H9 (cell line): ENCODE data around the gene CHCHD6. TPM values are rescaled to one million over a fixed set of nuclear protein-coding genes. Genes with fewer than 3 reads are reported as not detected.

ENCODE experiments used
- DNase-seq: peaks from one replicate; pipeline ENCODE4 v3.0.0-alpha.2; 2017
- H2AFZ ChIP-seq: one replicate; pipeline ENCODE4 v1.6.1; 2013; ENCODE audit warnings: mild to moderate bottlenecking, low read length, control low read depth, moderate library complexity
- H2AK5ac ChIP-seq: 2 replicates; pipeline ENCODE4 v1.6.1; 2013; ENCODE audit warnings: low read length, control low read depth, mixed read lengths; ENCODE audit not compliant: insufficient read length
- H2BK120ac ChIP-seq: one replicate; pipeline ENCODE4 v1.6.1; 2013; ENCODE audit warnings: low read depth, mild to moderate bottlenecking, low read length, control low read depth, inconsistent platforms; ENCODE audit not compliant: poor library complexity, severe bottlenecking
- H2BK12ac ChIP-seq: 2 replicates; pipeline ENCODE4 v1.6.1; 2013; ENCODE audit warnings: low read length, control low read depth, mixed read lengths, low read depth; ENCODE audit not compliant: insufficient read length
- H2BK15ac ChIP-seq: 2 replicates; pipeline ENCODE4 v1.6.1; 2013; ENCODE audit warnings: low read depth, low read length, control low read depth
- H2BK20ac ChIP-seq: one replicate; pipeline ENCODE4 v1.6.1; 2013; ENCODE audit warnings: low read depth, mild to moderate bottlenecking, low read length, control low read depth, inconsistent platforms; ENCODE audit not compliant: poor library complexity, severe bottlenecking
- H2BK5ac ChIP-seq: 2 replicates; pipeline ENCODE4 v1.6.1; 2013; ENCODE audit warnings: low read length, control low read depth, mixed read lengths; ENCODE audit not compliant: insufficient read length
- H3K14ac ChIP-seq: 2 replicates; pipeline ENCODE4 v1.6.1; 2013; ENCODE audit warnings: low read length, control low read depth; ENCODE audit not compliant: insufficient read depth
- H3K18ac ChIP-seq: 2 replicates; pipeline ENCODE4 v1.6.1; 2013; ENCODE audit warnings: low read depth, mild to moderate bottlenecking, mixed read lengths, low read length, control low read depth; ENCODE audit not compliant: insufficient read length
- H3K23ac ChIP-seq: 2 replicates; pipeline ENCODE4 v1.6.1; 2013; ENCODE audit warnings: low read length, control low read depth, mixed read lengths, low read depth; ENCODE audit not compliant: insufficient read length
- H3K23me2 ChIP-seq: 2 replicates; pipeline ENCODE4 v1.6.1; 2013; ENCODE audit warnings: low read depth, mild to moderate bottlenecking, mixed read lengths, low read length, control low read depth; ENCODE audit not compliant: insufficient read length, poor library complexity, severe bottlenecking
- H3K27ac ChIP-seq: 2 replicates; pipeline ENCODE4 v1.5.1; 2013; ENCODE audit warnings: low read length, control low read depth, mixed read lengths, low read depth; ENCODE audit not compliant: insufficient read length
- H3K27me3 ChIP-seq: 2 replicates; pipeline ENCODE4 v1.6.1; 2013; ENCODE audit warnings: low read length, control low read depth, inconsistent platforms; ENCODE audit not compliant: insufficient read depth
- H3K4ac ChIP-seq: 2 replicates; pipeline ENCODE4 v1.6.1; 2013; ENCODE audit warnings: low read depth, mild to moderate bottlenecking, control low read depth, inconsistent platforms, low read length, moderate library complexity
- H3K4me1 ChIP-seq: 2 replicates; pipeline ENCODE4 v1.6.1; 2013; ENCODE audit warnings: low read length, control low read depth, inconsistent platforms; ENCODE audit not compliant: insufficient read depth
- H3K4me2 ChIP-seq: 2 replicates; pipeline ENCODE4 v1.6.1; 2013; ENCODE audit warnings: low read length, control low read depth, mixed read lengths; ENCODE audit not compliant: insufficient read length, insufficient read depth
- H3K56ac ChIP-seq: 2 replicates; pipeline ENCODE4 v1.6.1; 2013; ENCODE audit warnings: low read depth, mild to moderate bottlenecking, mixed read lengths, low read length, control low read depth; ENCODE audit not compliant: insufficient read length
- H3K79me1 ChIP-seq: 2 replicates; pipeline ENCODE4 v1.6.1; 2013; ENCODE audit warnings: low read depth, mild to moderate bottlenecking, moderate library complexity, low read length, control low read depth, inconsistent platforms; ENCODE audit not compliant: insufficient read depth, poor library complexity, severe bottlenecking
- H3K79me2 ChIP-seq: 2 replicates; pipeline ENCODE4 v1.6.1; 2013; ENCODE audit warnings: low read length, control low read depth, inconsistent platforms; ENCODE audit not compliant: insufficient read depth
- H3K9ac ChIP-seq: 2 replicates; pipeline ENCODE4 v1.6.1; 2013; ENCODE audit warnings: low read length, control low read depth, mixed read lengths; ENCODE audit not compliant: insufficient read length; ENCODE audit errors: extremely low read depth
- H3K9me3 ChIP-seq: one replicate; pipeline ENCODE4 v1.6.1; 2013; ENCODE audit warnings: low read depth, low read length, inconsistent platforms; ENCODE audit not compliant: control insufficient read depth
- H3T11ph ChIP-seq: one replicate; pipeline ENCODE4 v1.6.1; 2013; ENCODE audit warnings: mild to moderate bottlenecking, low read length, control low read depth, inconsistent platforms
- H4K20me1 ChIP-seq: one replicate; pipeline ENCODE4 v1.6.1; 2013; ENCODE audit not compliant: control insufficient read depth, insufficient read length, insufficient read depth
- H4K5ac ChIP-seq: 2 replicates; pipeline ENCODE4 v1.6.1; 2013; ENCODE audit warnings: low read depth, mild to moderate bottlenecking, mixed read lengths, low read length, control low read depth; ENCODE audit not compliant: insufficient read length
- H4K8ac ChIP-seq: replicated peaks from 2 replicates; pipeline ENCODE4 v1.6.1; 2013; ENCODE audit warnings: low read length, control low read depth, mixed read lengths, low read depth; ENCODE audit not compliant: insufficient read length
- H4K91ac ChIP-seq: 2 replicates; pipeline ENCODE4 v1.6.1; 2013; ENCODE audit warnings: low read depth, mild to moderate bottlenecking, moderate library complexity, mixed read lengths, low read length, control low read depth; ENCODE audit not compliant: insufficient read length
- H3K27ac Mint-ChIP-seq, 3 experiments: 2 replicates in 2 of 3; 3 replicates in 1 of 3; pipeline ENCODE4 v1.8.0; 2020 to 2021; ENCODE audit warnings: mixed read lengths in 3 of 3, mild to moderate bottlenecking in 1 of 3, moderate library complexity in 1 of 3
- H3K27me3 Mint-ChIP-seq: 2 replicates; pipeline ENCODE4 v1.8.0; 2021; ENCODE audit warnings: low read depth, mild to moderate bottlenecking, moderate library complexity, mixed read lengths
- H3K36me3 Mint-ChIP-seq, 3 experiments: 2 replicates in 2 of 3; 3 replicates in 1 of 3; pipeline ENCODE4 v1.8.0; 2020 to 2021; ENCODE audit warnings: low read depth in 3 of 3, mixed read lengths in 3 of 3; ENCODE audit not compliant: insufficient read depth in 1 of 3
- H3K4me1 Mint-ChIP-seq, 2 experiments: 2 replicates each; pipeline ENCODE4 v1.8.0; 2020; ENCODE audit warnings: mixed read lengths in 2 of 2
- H3K4me3 Mint-ChIP-seq, 2 experiments: 2 replicates in 1 of 2; 3 replicates in 1 of 2; pipeline ENCODE4 v1.8.0; 2020 to 2021; ENCODE audit warnings: mild to moderate bottlenecking in 2 of 2, mixed read lengths in 2 of 2, moderate library complexity in 1 of 2
- H3K9me3 Mint-ChIP-seq, 2 experiments: 2 replicates in 1 of 2; 3 replicates in 1 of 2; pipeline ENCODE4 v1.8.0; 2020; ENCODE audit warnings: mild to moderate bottlenecking in 2 of 2, mixed read lengths in 2 of 2, moderate library complexity in 1 of 2
- whole genome bisulfite sequencing: extraction: QIAGEN DNeasy Blood & Tissue Kit; methylation state at CpG from one replicate; pipeline ENCODE4 v1.1.7; 2013; ENCODE audit warnings: missing lambda C conversion rate, low lambda C conversion rate, mixed read lengths; ENCODE audit not compliant: insufficient read length; ENCODE audit errors: extremely low coverage; 5-methylcytosine and 5-hydroxymethylcytosine counted together
- total RNA-seq: library from RNA; stranded (reverse); gene quantifications from 2 replicates; pipeline ENCODE4 v1.2.1, GENCODE V29; 2021
- TF ChIP-seq, protein P1 (sequence below): fragments of 200-600 bp; sonication (generic); conservative IDR thresholded peaks from 3 replicates; pipeline ENCODE4 v1.8.0; 2021; ENCODE audit warnings: antibody characterized with exemption, mild to moderate bottlenecking

Gene CHCHD6
- total RNA-seq, 1 experiment from 2014 or later = 34.2 TPM

- Histone ChIP-seq H3K14ac (no peak overlapping the region; the same call in 1 of the 2 replicates), H3K23ac (no peak overlapping the region), H3K23me2 (no peaks in the 10 kb centered on the region), H2BK120ac (no peak overlapping the region), H2AFZ (no peak overlapping the region), H3K9me3 (no peaks in the 10 kb centered on the region), H3K18ac (no peak overlapping the region), H4K20me1 (no peaks in the 10 kb centered on the region), H4K5ac (no peak overlapping the region), H3T11ph (no peak overlapping the region), H3K79me1 (no peaks in the 10 kb centered on the region), H3K27ac (no peak overlapping the region), H3K4me1 (no peaks in the 10 kb centered on the region), H4K8ac (no peak overlapping the region), H2AK5ac (no peak overlapping the region), H2BK20ac (no peak overlapping the region), H4K91ac (no peak overlapping the region), H3K4me2 (no peak overlapping the region), H3K56ac (no peak overlapping the region), H3K27me3 (no peaks in the 10 kb centered on the region), H2BK12ac (no peak overlapping the region), H3K79me2 (no peaks in the 10 kb centered on the region), H3K4ac (no peak overlapping the region), H2BK15ac (no peak overlapping the region), H3K9ac (no peak overlapping the region), H2BK5ac (no peak overlapping the region)
- TF ChIP-seq, protein P1, sequence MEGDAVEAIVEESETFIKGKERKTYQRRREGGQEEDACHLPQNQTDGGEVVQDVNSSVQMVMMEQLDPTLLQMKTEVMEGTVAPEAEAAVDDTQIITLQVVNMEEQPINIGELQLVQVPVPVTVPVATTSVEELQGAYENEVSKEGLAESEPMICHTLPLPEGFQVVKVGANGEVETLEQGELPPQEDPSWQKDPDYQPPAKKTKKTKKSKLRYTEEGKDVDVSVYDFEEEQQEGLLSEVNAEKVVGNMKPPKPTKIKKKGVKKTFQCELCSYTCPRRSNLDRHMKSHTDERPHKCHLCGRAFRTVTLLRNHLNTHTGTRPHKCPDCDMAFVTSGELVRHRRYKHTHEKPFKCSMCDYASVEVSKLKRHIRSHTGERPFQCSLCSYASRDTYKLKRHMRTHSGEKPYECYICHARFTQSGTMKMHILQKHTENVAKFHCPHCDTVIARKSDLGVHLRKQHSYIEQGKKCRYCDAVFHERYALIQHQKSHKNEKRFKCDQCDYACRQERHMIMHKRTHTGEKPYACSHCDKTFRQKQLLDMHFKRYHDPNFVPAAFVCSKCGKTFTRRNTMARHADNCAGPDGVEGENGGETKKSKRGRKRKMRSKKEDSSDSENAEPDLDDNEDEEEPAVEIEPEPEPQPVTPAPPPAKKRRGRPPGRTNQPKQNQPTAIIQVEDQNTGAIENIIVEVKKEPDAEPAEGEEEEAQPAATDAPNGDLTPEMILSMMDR = no peak
- Mint-ChIP-seq H3K36me3 (no peaks in the 10 kb centered on the region; a peak in 1 of 7 replicates), H3K9me3 (no peaks in the 10 kb centered on the region), H3K4me1 (peaks cover 2 to 12% of the 10 kb centered on the region in 2 experiments; a peak in 3 of 4 replicates), H3K27ac (no peak overlapping the region), H3K27me3 (no peaks in the 10 kb centered on the region), H3K4me3 (no peak overlapping the region)
- no peak for DNase-seq
- no CpG with 5 or more reads among the region's 5 CpGs for WGBS
These were observed 237.8 kb downstream of the CHCHD6 start for GRCh38 chr3:126941721-126942270.
